CD14-positive monocyte (primary cell): ENCODE measurements around the gene NUDCD3. TPM values are rescaled to one million over a fixed set of nuclear protein-coding genes. Genes with fewer than 3 reads are reported as not detected.
A peak's percentile ranks its signal among the peaks of the same experiment; 100 is the strongest.

Source experiments
- DNase-seq, 3 donors: peaks; one replicate each; pipeline ENCODE4 v3.0.0-alpha.2; 2011 to 2022
- H2AFZ ChIP-seq: 2 replicates; pipeline ENCODE4 v1.6.0; 2012; ENCODE audit warnings: mild to moderate bottlenecking, low read depth, low read length, inconsistent platforms; ENCODE audit not compliant: insufficient read depth, poor library complexity, severe bottlenecking
- H3K27ac ChIP-seq, 2 donors: 1 replicate in 1 of 2; 2 replicates in 1 of 2; pipeline ENCODE4 v1.5.1; 2012 to 2013; ENCODE audit warnings: low read length in 2 of 2, control low read depth in 1 of 2, inconsistent platforms in 1 of 2, low read depth in 1 of 2, mild to moderate bottlenecking in 1 of 2
- H3K27me3 ChIP-seq, 2 donors: one replicate each; pipeline versions ENCODE4 v1.6.0 to v1.6.1; 2011 to 2013; ENCODE audit warnings: low read length in 2 of 2; ENCODE audit not compliant: control insufficient read depth in 2 of 2, insufficient read depth in 2 of 2
- H3K36me3 ChIP-seq, 2 donors: replicated peaks in 1 of 2; 1 replicate in 1 of 2; 2 replicates in 1 of 2; pipeline versions ENCODE4 v1.5.1 to v1.6.1; 2012 to 2013; ENCODE audit warnings: low read length in 2 of 2, control low read depth in 1 of 2, inconsistent platforms in 1 of 2, mild to moderate bottlenecking in 1 of 2; ENCODE audit not compliant: insufficient read depth in 2 of 2, control insufficient read depth in 1 of 2
- H3K4me1 ChIP-seq, 2 donors: 1 replicate in 1 of 2; 2 replicates in 1 of 2; pipeline versions ENCODE4 v1.5.1 to v1.6.1; 2012 to 2013; ENCODE audit warnings: low read length in 2 of 2, control low read depth in 1 of 2, inconsistent platforms in 1 of 2, mild to moderate bottlenecking in 1 of 2, moderate library complexity in 1 of 2; ENCODE audit not compliant: insufficient read depth in 2 of 2, control insufficient read depth in 1 of 2
- H3K4me2 ChIP-seq: replicated peaks from 2 replicates; pipeline ENCODE3; 2012; ENCODE audit warnings: low read length, moderate library complexity, mild to moderate bottlenecking; ENCODE audit not compliant: poor library complexity, severe bottlenecking; ENCODE audit errors: extremely low read depth
- H3K4me3 ChIP-seq, 3 experiments: fragments of 200-600 bp in 1 of 3; sonication (generic) in 1 of 3; replicated peaks in 1 of 3; 1 replicate in 2 of 3; 2 replicates in 1 of 3; pipeline ENCODE4 v1.5.1; 2011 to 2013; ENCODE audit warnings: low read length in 3 of 3, mild to moderate bottlenecking in 3 of 3, control low read depth in 2 of 3, low read depth in 2 of 3, inconsistent platforms in 1 of 3, moderate library complexity in 1 of 3
- H3K79me2 ChIP-seq: 2 replicates; pipeline ENCODE4 v1.6.0; 2012; ENCODE audit warnings: mild to moderate bottlenecking, control low read depth, inconsistent platforms, low read length, moderate library complexity; ENCODE audit not compliant: insufficient read depth
- H3K9ac ChIP-seq: 2 replicates; pipeline ENCODE4 v1.6.0; 2017; ENCODE audit warnings: low read length, mild to moderate bottlenecking; ENCODE audit not compliant: insufficient read depth, poor library complexity, severe bottlenecking
- H3K9me3 ChIP-seq, 2 donors: replicated peaks in 1 of 2; 1 replicate in 1 of 2; 2 replicates in 1 of 2; pipeline versions ENCODE4 v1.5.1 to v1.6.1; 2012 to 2013; ENCODE audit warnings: low read length in 2 of 2, control low read depth in 1 of 2; ENCODE audit not compliant: control insufficient read depth in 1 of 2, insufficient read depth in 1 of 2
- H4K20me1 ChIP-seq: 2 replicates; pipeline ENCODE4 v1.6.0; 2012; ENCODE audit warnings: mild to moderate bottlenecking, low read length, control low read depth, moderate library complexity; ENCODE audit not compliant: insufficient read depth
- H3K27ac Mint-ChIP-seq, 7 donors: one replicate each; pipeline ENCODE4 v1.8.0; 2020; ENCODE audit warnings: mild to moderate bottlenecking in 7 of 7, mixed read lengths in 7 of 7, moderate library complexity in 6 of 7, inconsistent platforms in 2 of 7
- H3K27me3 Mint-ChIP-seq, 3 donors: one replicate each; pipeline ENCODE4 v1.8.0; 2021 to 2022; ENCODE audit warnings: low read depth in 3 of 3, mild to moderate bottlenecking in 3 of 3, mixed read lengths in 3 of 3, moderate library complexity in 3 of 3, inconsistent platforms in 1 of 3
- H3K36me3 Mint-ChIP-seq, 2 donors: one replicate each; pipeline ENCODE4 v1.8.0; 2020; ENCODE audit warnings: mixed read lengths in 2 of 2, inconsistent platforms in 1 of 2, mild to moderate bottlenecking in 1 of 2
- H3K4me1 Mint-ChIP-seq: one replicate; pipeline ENCODE4 v1.8.0; 2020; ENCODE audit warnings: mild to moderate bottlenecking, mixed read lengths
- H3K4me3 Mint-ChIP-seq, 2 donors: one replicate each; pipeline ENCODE4 v1.8.0; 2020; ENCODE audit warnings: mild to moderate bottlenecking in 2 of 2, mixed read lengths in 2 of 2, moderate library complexity in 1 of 2
- H3K9me3 Mint-ChIP-seq, 7 donors: one replicate each; pipeline ENCODE4 v1.8.0; 2020 to 2022; ENCODE audit warnings: mixed read lengths in 7 of 7, mild to moderate bottlenecking in 6 of 7, moderate library complexity in 6 of 7, inconsistent platforms in 2 of 7
- CTCF ChIP-seq: fragments of 200-600 bp; IDR thresholded peaks from one replicate; pipeline ENCODE4 v1.8.0; 2022; ENCODE audit warnings: antibody characterized with exemption, mild to moderate bottlenecking
- WGBS: methylation state at CpG from one replicate; pipeline ENCODE4 v1.1.5; 2013; ENCODE audit warnings: missing lambda C conversion rate; ENCODE audit not compliant: insufficient coverage; 5-methylcytosine and 5-hydroxymethylcytosine counted together
- intact Hi-C, 2 donors: fragments of 100-400 bp; cut with micrococcal nuclease; formaldehyde crosslinking; loops; one replicate each; pipeline versions ENCODE4 v1.15.0 to v1.15.1; 2023
- polyA plus RNA-seq, 3 donors: library from polyadenylated mRNA; depleted of rRNA in 1 of 3; unstranded in 2 of 3; stranded (reverse) in 1 of 3; fragments of 300-500 nt in 2 of 3; fragments of >200 nt in 1 of 3; fragmentation: Illumina TruSeq in 2 of 3; gene quantifications; 1 replicate in 2 of 3; 2 replicates in 1 of 3; pipeline ENCODE4 v1.2.3, GENCODE V29; 2012 to 2021

Gene NUDCD3
- polyA plus RNA-seq, 3 donors = 13.6 to 26.5 (median 21.6) TPM

- peaks cover 47% of the 10 kb centered on the region for H4K20me1 ChIP-seq
- no peak overlapping the region for H3K27ac ChIP-seq
- no peak overlapping the region for H3K4me2 ChIP-seq
- no peak for TF ChIP-seq CTCF
- peaks cover 19% of the 10 kb centered on the region for H3K4me1 Mint-ChIP-seq
- no peaks in the 10 kb centered on the region for H3K27me3 ChIP-seq
- H3K4me3 ChIP-seq = no peak overlapping the region
- no peak overlapping the region for H3K4me3 Mint-ChIP-seq
- DNase-seq = no peak
- H3K9ac ChIP-seq = no peak overlapping the region
- peaks cover 29 to 67% of the 10 kb centered on the region in 2 donors for H3K36me3 ChIP-seq
- no CpG with 5 or more reads among the region's 1 CpG for WGBS
- no peaks in the 10 kb centered on the region for H3K27me3 Mint-ChIP-seq
- H3K4me1 ChIP-seq = no peaks in the 10 kb centered on the region
- H3K9me3 Mint-ChIP-seq = peaks cover 0 to 1% (median 0%) of the 10 kb centered on the region in 7 donors
- H3K27ac Mint-ChIP-seq = peak overlapping the region in 1 of 7 donors; percentile 12
- H3K9me3 ChIP-seq = no peaks in the 10 kb centered on the region
- H3K79me2 ChIP-seq = peaks cover 43% of the 10 kb centered on the region
- no peak overlapping the region for H2AFZ ChIP-seq
- peaks cover 52 to 61% of the 10 kb centered on the region in 2 donors for H3K36me3 Mint-ChIP-seq
- intact Hi-C loops = no loop called here
These were observed 27.2 kb downstream of the NUDCD3 start for GRCh38 chr7:44463169-44463808.

- Histone ChIP-seq H3K79me2 (peaks cover 52% of the 10 kb centered on the region), H4K20me1 (peaks cover 57% of the 10 kb centered on the region), H3K4me3 (no peak overlapping the region), H3K27ac (peak overlapping the region in 1 of 2 donors; percentile 22), H3K4me1 (no peaks in the 10 kb centered on the region), H3K9me3 (no peaks in the 10 kb centered on the region), H3K9ac (no peak overlapping the region), H3K36me3 (peaks cover 16 to 52% of the 10 kb centered on the region in 2 donors), H2AFZ (no peak overlapping the region), H3K4me2 (no peak overlapping the region), H3K27me3 (no peaks in the 10 kb centered on the region)
- 100% methylated on average over 1 of the region's 2 CpGs for WGBS
- Mint-ChIP-seq H3K4me1 (peaks cover 19% of the 10 kb centered on the region), H3K4me3 (no peak overlapping the region), H3K36me3 (peaks cover 48 to 49% of the 10 kb centered on the region in 2 donors), H3K27me3 (no peaks in the 10 kb centered on the region), H3K9me3 (no peaks in the 10 kb centered on the region), H3K27ac (no peak overlapping the region)
- intact Hi-C loops = no loop called here
- no peak for DNase-seq
- TF ChIP-seq CTCF = no peak
These were observed 29.1 kb downstream of the NUDCD3 start for GRCh38 chr7:44461387-44461786.
